PC-9 (cell line): ENCODE measurements around the gene APBA2. TPM values are rescaled to one million over a fixed set of nuclear protein-coding genes. Genes with fewer than 3 reads are reported as not detected.

Experiments used
- BruUV-seq: library from RNA; stranded (reverse); fragments of 400-500 nt; replicated peaks from 2 replicates; lab custom pipeline; 2021; lab: Mats Ljungman, UMichigan
- CTCF ChIA-PET: fragments of 300-600 bp; sonication (Branson Sonifier 250); formaldehyde crosslinking; loops from one replicate; lab custom pipeline; 2022; ENCODE audit warnings: antibody characterized with exemption; lab: Charles Lee
- POLR2A ChIA-PET: fragments of 300-600 bp; sonication (Branson Sonifier 250); formaldehyde crosslinking; loops from one replicate; lab custom pipeline; 2022; ENCODE audit warnings: antibody characterized with exemption; ENCODE audit not compliant: unreplicated experiment; lab: Charles Lee
- DNase-seq, 2 experiments: peaks; one replicate each; pipeline versions ENCODE4 v3.0.0 to v3.0.0-alpha.2; 2015 to 2022; ENCODE audit warnings: mixed read lengths in 1 of 2
- H2AFZ ChIP-seq: fragments of 200-600 bp; sonication (generic); 2 replicates; pipeline ENCODE4 v1.8.1; 2017; ENCODE audit warnings: antibody characterized with exemption
- H3F3A ChIP-seq: fragments of 200-600 bp; sonication (generic); 2 replicates; pipeline ENCODE4 v1.8.1; 2017; ENCODE audit warnings: antibody characterized with exemption, mild to moderate bottlenecking, low read depth; ENCODE audit not compliant: insufficient read depth
- H3K27ac ChIP-seq: fragments of 200-600 bp; sonication (generic); 2 replicates; pipeline ENCODE4 v1.6.1; 2016; ENCODE audit warnings: mixed run types
- H3K27me3 ChIP-seq: fragments of 200-600 bp; sonication (generic); 2 replicates; pipeline ENCODE4 v1.6.1; 2016; ENCODE audit warnings: low read depth, mixed run types; ENCODE audit not compliant: insufficient read depth
- H3K36me3 ChIP-seq: fragments of 200-600 bp; sonication (generic); 2 replicates; pipeline ENCODE4 v1.6.1; 2016; ENCODE audit warnings: low read depth, mixed run types
- H3K4me1 ChIP-seq: fragments of 200-600 bp; sonication (generic); replicated peaks from 2 replicates; pipeline ENCODE4 v1.6.1; 2016; ENCODE audit warnings: mixed run types; ENCODE audit not compliant: insufficient read depth
- H3K4me2 ChIP-seq: fragments of 200-600 bp; sonication (generic); 2 replicates; pipeline ENCODE4 v1.6.1; 2017; ENCODE audit warnings: mixed run types
- H3K4me3 ChIP-seq: fragments of 200-600 bp; sonication (generic); 2 replicates; pipeline ENCODE4 v1.6.1; 2016; ENCODE audit warnings: mixed run types
- H3K79me2 ChIP-seq: fragments of 200-600 bp; sonication (generic); 2 replicates; pipeline ENCODE4 v1.6.1; 2017; ENCODE audit warnings: low read depth, mixed run types
- H3K9me2 ChIP-seq: fragments of 200-600 bp; sonication (generic); 2 replicates; pipeline ENCODE4 v1.8.1; 2017; ENCODE audit warnings: mild to moderate bottlenecking; ENCODE audit not compliant: insufficient read depth
- H3K9me3 ChIP-seq: fragments of 200-600 bp; sonication (generic); 2 replicates; pipeline ENCODE4 v1.8.1; 2016; ENCODE audit warnings: low read depth; ENCODE audit not compliant: insufficient read depth
- H4K20me1 ChIP-seq: fragments of 200-600 bp; sonication (generic); 2 replicates; pipeline ENCODE4 v1.8.1; 2017; ENCODE audit not compliant: insufficient read depth
- EZH2 ChIP-seq: fragments of 200-600 bp; sonication (generic); IDR thresholded peaks from 2 replicates; pipeline ENCODE4 v1.8.0; 2017; ENCODE audit warnings: antibody characterized with exemption, low read depth
- intact Hi-C: fragments of 100-400 bp; cut with micrococcal nuclease; formaldehyde crosslinking; loops from one replicate; pipeline ENCODE4 v1.10.0; 2022; ENCODE audit not compliant: unreplicated experiment
- total RNA-seq: library from RNA; stranded (reverse); gene quantifications from 2 replicates; pipeline ENCODE4 v1.2.3, GENCODE V29; 2021
- TF ChIP-seq, protein P1 (sequence below): fragments of 200-600 bp; sonication (generic); conservative IDR thresholded peaks from 2 replicates; pipeline ENCODE4 v1.6.1; 2017; ENCODE audit warnings: mixed run types, antibody characterized with exemption, mild to moderate bottlenecking, moderate library complexity

APBA2 gene
- total RNA-seq, 1 experiment from 2014 or later = not detected

DNA sequence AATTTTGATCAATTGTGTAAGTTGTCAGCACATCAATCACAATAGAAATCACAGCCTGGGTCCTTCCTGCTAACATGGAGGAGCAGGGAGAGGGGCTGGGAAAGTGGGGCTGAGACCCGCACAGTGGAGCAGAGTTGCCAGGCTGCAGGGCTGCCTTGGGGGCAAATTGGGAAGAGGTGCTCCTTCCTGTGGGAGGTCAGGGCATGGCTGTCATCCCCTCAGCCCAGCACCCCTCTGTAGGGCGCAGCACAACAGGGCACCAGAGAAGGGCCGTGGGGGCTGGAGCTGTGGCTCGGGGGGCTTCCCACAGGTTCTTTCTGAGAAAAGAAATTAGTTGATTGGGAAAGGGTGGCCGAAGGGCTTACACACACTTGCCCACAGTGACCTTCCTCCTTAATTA, 257.5 kb downstream of the APBA2 start:
- BruUV-seq = no TSS peak
- H3K27me3 ChIP-seq = peaks cover 49% of the 10 kb centered on the region
- no peaks in the 10 kb centered on the region for H3K36me3 ChIP-seq
- DNase-seq = no peak
- intact Hi-C loops = no loop called here
- no peaks in the 10 kb centered on the region for H3K9me2 ChIP-seq
- no peaks in the 10 kb centered on the region for H4K20me1 ChIP-seq
- no peaks in the 10 kb centered on the region for H3K4me1 ChIP-seq
- no peaks in the 10 kb centered on the region for H3K79me2 ChIP-seq
- no peaks in the 10 kb centered on the region for H3F3A ChIP-seq
- H2AFZ ChIP-seq = no peak overlapping the region
- no peak overlapping the region for H3K27ac ChIP-seq
- ChIA-PET POLR2A (no interaction called here), CTCF (no interaction called here)
- no peaks in the 10 kb centered on the region for H3K9me3 ChIP-seq
- TF ChIP-seq, protein P1, sequence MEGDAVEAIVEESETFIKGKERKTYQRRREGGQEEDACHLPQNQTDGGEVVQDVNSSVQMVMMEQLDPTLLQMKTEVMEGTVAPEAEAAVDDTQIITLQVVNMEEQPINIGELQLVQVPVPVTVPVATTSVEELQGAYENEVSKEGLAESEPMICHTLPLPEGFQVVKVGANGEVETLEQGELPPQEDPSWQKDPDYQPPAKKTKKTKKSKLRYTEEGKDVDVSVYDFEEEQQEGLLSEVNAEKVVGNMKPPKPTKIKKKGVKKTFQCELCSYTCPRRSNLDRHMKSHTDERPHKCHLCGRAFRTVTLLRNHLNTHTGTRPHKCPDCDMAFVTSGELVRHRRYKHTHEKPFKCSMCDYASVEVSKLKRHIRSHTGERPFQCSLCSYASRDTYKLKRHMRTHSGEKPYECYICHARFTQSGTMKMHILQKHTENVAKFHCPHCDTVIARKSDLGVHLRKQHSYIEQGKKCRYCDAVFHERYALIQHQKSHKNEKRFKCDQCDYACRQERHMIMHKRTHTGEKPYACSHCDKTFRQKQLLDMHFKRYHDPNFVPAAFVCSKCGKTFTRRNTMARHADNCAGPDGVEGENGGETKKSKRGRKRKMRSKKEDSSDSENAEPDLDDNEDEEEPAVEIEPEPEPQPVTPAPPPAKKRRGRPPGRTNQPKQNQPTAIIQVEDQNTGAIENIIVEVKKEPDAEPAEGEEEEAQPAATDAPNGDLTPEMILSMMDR = no peak
- no peak for TF ChIP-seq EZH2
- H3K4me2 ChIP-seq = no peak overlapping the region
- H3K4me3 ChIP-seq = no peak overlapping the region

DNA sequence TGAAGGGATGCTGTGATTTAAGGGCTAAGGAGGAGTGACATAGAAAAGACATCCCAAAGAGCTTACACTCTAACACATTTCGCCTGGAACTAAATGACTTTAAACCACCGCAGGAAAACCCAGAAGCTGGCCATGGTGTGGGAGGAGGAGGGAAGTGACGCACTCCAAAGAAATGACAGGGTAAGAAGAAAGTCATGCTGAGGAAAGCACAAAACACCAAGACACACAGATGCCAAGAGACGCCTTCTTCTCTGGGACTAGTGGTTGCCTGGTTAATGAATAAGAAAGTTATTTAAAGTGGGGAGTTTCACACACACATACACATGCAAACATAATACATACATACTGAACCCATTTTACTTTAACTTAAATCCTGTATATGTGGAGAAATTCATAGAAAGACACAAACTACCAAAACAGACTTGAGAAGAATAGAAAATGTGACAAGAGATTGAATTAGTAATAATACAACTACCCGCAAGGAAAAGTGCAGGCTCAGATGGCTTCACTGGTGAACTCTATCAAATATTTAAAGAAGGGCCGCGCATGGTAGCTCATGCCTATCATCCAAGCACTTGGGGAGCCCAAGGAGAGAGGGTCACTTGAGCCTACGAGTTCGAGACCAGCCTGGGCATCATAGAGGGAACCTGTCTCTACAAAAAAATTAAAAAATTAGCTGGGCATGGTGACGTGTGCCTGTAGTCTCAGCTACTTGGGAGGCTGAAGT, 258.3 kb downstream of the APBA2 start:
- DNase-seq = no peak
- no peak for TF ChIP-seq EZH2
- H3F3A ChIP-seq = no peaks in the 10 kb centered on the region
- no TSS peak for BruUV-seq
- H3K9me3 ChIP-seq = no peaks in the 10 kb centered on the region
- H3K9me2 ChIP-seq = no peaks in the 10 kb centered on the region
- no peak overlapping the region for H3K4me3 ChIP-seq
- ChIA-PET CTCF (no interaction called here), POLR2A (no interaction called here)
- no peak overlapping the region for H3K27ac ChIP-seq
- no peak overlapping the region for H2AFZ ChIP-seq
- H3K36me3 ChIP-seq = no peaks in the 10 kb centered on the region
- H3K4me1 ChIP-seq = no peaks in the 10 kb centered on the region
- H3K79me2 ChIP-seq = no peaks in the 10 kb centered on the region
- intact Hi-C loops = no loop called here
- peaks cover 50% of the 10 kb centered on the region for H3K27me3 ChIP-seq
- H3K4me2 ChIP-seq = no peak overlapping the region
- no peaks in the 10 kb centered on the region for H4K20me1 ChIP-seq

DNA sequence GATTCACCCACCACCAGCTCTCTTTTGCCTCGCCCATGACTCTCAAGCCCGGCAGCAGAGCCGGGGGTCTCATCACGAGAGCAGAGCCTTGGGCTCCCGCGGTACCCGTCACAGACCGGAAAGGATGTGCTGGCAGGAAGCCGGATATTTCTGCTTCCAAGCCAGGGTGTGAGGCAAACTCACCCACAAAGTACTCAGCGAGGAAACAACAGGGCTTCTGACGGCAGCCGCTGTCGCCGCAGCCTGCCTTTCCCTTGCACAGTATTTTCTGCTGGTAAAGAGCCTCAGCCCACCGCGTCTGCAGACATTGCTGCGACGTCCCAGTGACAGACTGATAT, 263.9 kb downstream of the APBA2 start:
- Histone ChIP-seq H3K4me1 (no peaks in the 10 kb centered on the region), H3K9me3 (no peaks in the 10 kb centered on the region), H3K4me3 (no peak overlapping the region), H3K79me2 (no peaks in the 10 kb centered on the region), H3K36me3 (no peaks in the 10 kb centered on the region), H3K27ac (no peak overlapping the region), H4K20me1 (no peaks in the 10 kb centered on the region), H3K27me3 (peaks cover 18% of the 10 kb centered on the region), H3K4me2 (no peak overlapping the region), H3F3A (no peaks in the 10 kb centered on the region), H3K9me2 (no peaks in the 10 kb centered on the region), H2AFZ (no peak overlapping the region)
- POLR2A ChIA-PET = no interaction called here
- intact Hi-C loops = no loop called here
- TF ChIP-seq EZH2 = no peak
- TF ChIP-seq, protein P1 = no peak
- no TSS peak for BruUV-seq
- DNase-seq = no peak
- CTCF ChIA-PET = no interaction called here
